VCaP (cell line): Measurements from ENCODE around the gene POLR1A.

ENCODE experiments used
- H3K27ac ChIP-seq: fragments of 450-650 bp; 2 replicates; pipeline ENCODE4 v1.5.1; 2017
- CTCF ChIP-seq: fragments of 450-650 bp; conservative IDR thresholded peaks from 2 replicates; pipeline ENCODE4 v1.5.1; 2017; ENCODE audit warnings: mild to moderate bottlenecking, moderate library complexity

The POLR1A gene

GRCh38 chr2:86056590-86057331 is 48.9 kb downstream of the POLR1A start:
- no peak overlapping the region for H3K27ac ChIP-seq
- TF ChIP-seq CTCF = no peak

GRCh38 chr2:86055314-86055713 is 50.4 kb downstream of the POLR1A start:
- H3K27ac ChIP-seq = no peak overlapping the region
- TF ChIP-seq CTCF = no peak

- no peak for TF ChIP-seq CTCF
Observed at GRCh38 chr2:86054535-86055082, 51.1 kb downstream of the POLR1A start.

GRCh38 chr2:86053166-86053565 is 52.5 kb downstream of the POLR1A start:
- no peak for TF ChIP-seq CTCF
- H3K27ac ChIP-seq = no peak overlapping the region

More at GRCh38 chr2:86054535-86055082, 51.1 kb downstream of the POLR1A start:
- H3K27ac ChIP-seq = no peak overlapping the region

GRCh38 chr2:86052676-86053075 is 53.0 kb downstream of the POLR1A start:
- TF ChIP-seq CTCF = no peak
- no peak overlapping the region for H3K27ac ChIP-seq

GRCh38 chr2:86052265-86052664 is 53.4 kb downstream of the POLR1A start:
- TF ChIP-seq CTCF = no peak
- H3K27ac ChIP-seq = no peak overlapping the region

GRCh38 chr2:86050301-86050700 is 55.4 kb downstream of the POLR1A start:
- TF ChIP-seq CTCF = no peak

More at GRCh38 chr2:86050301-86050700, 55.4 kb downstream of the POLR1A start:
- H3K27ac ChIP-seq = peak overlapping the region; percentile 79; the same call in 1 of the 2 replicates
